H9 (cell line): ENCODE measurements around the gene CNGA4. TPM values are rescaled to one million over a fixed set of nuclear protein-coding genes. Genes with fewer than 3 reads are reported as not detected.
"Not testable (repeated sequence)": the region's sequence is repeated elsewhere in the genome, so short reads cannot be mapped to it uniquely, and the experiment has no call there.

ENCODE experiments used
- DNase-seq: peaks from one replicate; pipeline ENCODE4 v3.0.0-alpha.2; 2017
- H2AFZ ChIP-seq: one replicate; pipeline ENCODE4 v1.6.1; 2013; ENCODE audit warnings: mild to moderate bottlenecking, low read length, control low read depth, moderate library complexity
- H2AK5ac ChIP-seq: 2 replicates; pipeline ENCODE4 v1.6.1; 2013; ENCODE audit warnings: low read length, control low read depth, mixed read lengths; ENCODE audit not compliant: insufficient read length
- H2BK120ac ChIP-seq: one replicate; pipeline ENCODE4 v1.6.1; 2013; ENCODE audit warnings: low read depth, mild to moderate bottlenecking, low read length, control low read depth, inconsistent platforms; ENCODE audit not compliant: poor library complexity, severe bottlenecking
- H2BK12ac ChIP-seq: 2 replicates; pipeline ENCODE4 v1.6.1; 2013; ENCODE audit warnings: low read length, control low read depth, mixed read lengths, low read depth; ENCODE audit not compliant: insufficient read length
- H2BK15ac ChIP-seq: 2 replicates; pipeline ENCODE4 v1.6.1; 2013; ENCODE audit warnings: low read depth, low read length, control low read depth
- H2BK20ac ChIP-seq: one replicate; pipeline ENCODE4 v1.6.1; 2013; ENCODE audit warnings: low read depth, mild to moderate bottlenecking, low read length, control low read depth, inconsistent platforms; ENCODE audit not compliant: poor library complexity, severe bottlenecking
- H2BK5ac ChIP-seq: 2 replicates; pipeline ENCODE4 v1.6.1; 2013; ENCODE audit warnings: low read length, control low read depth, mixed read lengths; ENCODE audit not compliant: insufficient read length
- H3K14ac ChIP-seq: 2 replicates; pipeline ENCODE4 v1.6.1; 2013; ENCODE audit warnings: low read length, control low read depth; ENCODE audit not compliant: insufficient read depth
- H3K18ac ChIP-seq: 2 replicates; pipeline ENCODE4 v1.6.1; 2013; ENCODE audit warnings: low read depth, mild to moderate bottlenecking, mixed read lengths, low read length, control low read depth; ENCODE audit not compliant: insufficient read length
- H3K23ac ChIP-seq: 2 replicates; pipeline ENCODE4 v1.6.1; 2013; ENCODE audit warnings: low read length, control low read depth, mixed read lengths, low read depth; ENCODE audit not compliant: insufficient read length
- H3K23me2 ChIP-seq: 2 replicates; pipeline ENCODE4 v1.6.1; 2013; ENCODE audit warnings: low read depth, mild to moderate bottlenecking, mixed read lengths, low read length, control low read depth; ENCODE audit not compliant: insufficient read length, poor library complexity, severe bottlenecking
- H3K27ac ChIP-seq: 2 replicates; pipeline ENCODE4 v1.5.1; 2013; ENCODE audit warnings: low read length, control low read depth, mixed read lengths, low read depth; ENCODE audit not compliant: insufficient read length
- H3K27me3 ChIP-seq: 2 replicates; pipeline ENCODE4 v1.6.1; 2013; ENCODE audit warnings: low read length, control low read depth, inconsistent platforms; ENCODE audit not compliant: insufficient read depth
- H3K4ac ChIP-seq: 2 replicates; pipeline ENCODE4 v1.6.1; 2013; ENCODE audit warnings: low read depth, mild to moderate bottlenecking, control low read depth, inconsistent platforms, low read length, moderate library complexity
- H3K4me1 ChIP-seq: 2 replicates; pipeline ENCODE4 v1.6.1; 2013; ENCODE audit warnings: low read length, control low read depth, inconsistent platforms; ENCODE audit not compliant: insufficient read depth
- H3K4me2 ChIP-seq: 2 replicates; pipeline ENCODE4 v1.6.1; 2013; ENCODE audit warnings: low read length, control low read depth, mixed read lengths; ENCODE audit not compliant: insufficient read length, insufficient read depth
- H3K56ac ChIP-seq: 2 replicates; pipeline ENCODE4 v1.6.1; 2013; ENCODE audit warnings: low read depth, mild to moderate bottlenecking, mixed read lengths, low read length, control low read depth; ENCODE audit not compliant: insufficient read length
- H3K79me1 ChIP-seq: 2 replicates; pipeline ENCODE4 v1.6.1; 2013; ENCODE audit warnings: low read depth, mild to moderate bottlenecking, moderate library complexity, low read length, control low read depth, inconsistent platforms; ENCODE audit not compliant: insufficient read depth, poor library complexity, severe bottlenecking
- H3K79me2 ChIP-seq: 2 replicates; pipeline ENCODE4 v1.6.1; 2013; ENCODE audit warnings: low read length, control low read depth, inconsistent platforms; ENCODE audit not compliant: insufficient read depth
- H3K9ac ChIP-seq: 2 replicates; pipeline ENCODE4 v1.6.1; 2013; ENCODE audit warnings: low read length, control low read depth, mixed read lengths; ENCODE audit not compliant: insufficient read length; ENCODE audit errors: extremely low read depth
- H3K9me3 ChIP-seq: one replicate; pipeline ENCODE4 v1.6.1; 2013; ENCODE audit warnings: low read depth, low read length, inconsistent platforms; ENCODE audit not compliant: control insufficient read depth
- H3T11ph ChIP-seq: one replicate; pipeline ENCODE4 v1.6.1; 2013; ENCODE audit warnings: mild to moderate bottlenecking, low read length, control low read depth, inconsistent platforms
- H4K20me1 ChIP-seq: one replicate; pipeline ENCODE4 v1.6.1; 2013; ENCODE audit not compliant: control insufficient read depth, insufficient read length, insufficient read depth
- H4K5ac ChIP-seq: 2 replicates; pipeline ENCODE4 v1.6.1; 2013; ENCODE audit warnings: low read depth, mild to moderate bottlenecking, mixed read lengths, low read length, control low read depth; ENCODE audit not compliant: insufficient read length
- H4K8ac ChIP-seq: replicated peaks from 2 replicates; pipeline ENCODE4 v1.6.1; 2013; ENCODE audit warnings: low read length, control low read depth, mixed read lengths, low read depth; ENCODE audit not compliant: insufficient read length
- H4K91ac ChIP-seq: 2 replicates; pipeline ENCODE4 v1.6.1; 2013; ENCODE audit warnings: low read depth, mild to moderate bottlenecking, moderate library complexity, mixed read lengths, low read length, control low read depth; ENCODE audit not compliant: insufficient read length
- H3K27ac Mint-ChIP-seq, 3 experiments: 2 replicates in 2 of 3; 3 replicates in 1 of 3; pipeline ENCODE4 v1.8.0; 2020 to 2021; ENCODE audit warnings: mixed read lengths in 3 of 3, mild to moderate bottlenecking in 1 of 3, moderate library complexity in 1 of 3
- H3K27me3 Mint-ChIP-seq: 2 replicates; pipeline ENCODE4 v1.8.0; 2021; ENCODE audit warnings: low read depth, mild to moderate bottlenecking, moderate library complexity, mixed read lengths
- H3K36me3 Mint-ChIP-seq, 3 experiments: 2 replicates in 2 of 3; 3 replicates in 1 of 3; pipeline ENCODE4 v1.8.0; 2020 to 2021; ENCODE audit warnings: low read depth in 3 of 3, mixed read lengths in 3 of 3; ENCODE audit not compliant: insufficient read depth in 1 of 3
- H3K4me1 Mint-ChIP-seq, 2 experiments: 2 replicates each; pipeline ENCODE4 v1.8.0; 2020; ENCODE audit warnings: mixed read lengths in 2 of 2
- H3K4me3 Mint-ChIP-seq, 2 experiments: 2 replicates in 1 of 2; 3 replicates in 1 of 2; pipeline ENCODE4 v1.8.0; 2020 to 2021; ENCODE audit warnings: mild to moderate bottlenecking in 2 of 2, mixed read lengths in 2 of 2, moderate library complexity in 1 of 2
- H3K9me3 Mint-ChIP-seq, 2 experiments: 2 replicates in 1 of 2; 3 replicates in 1 of 2; pipeline ENCODE4 v1.8.0; 2020; ENCODE audit warnings: mild to moderate bottlenecking in 2 of 2, mixed read lengths in 2 of 2, moderate library complexity in 1 of 2
- WGBS: extraction: QIAGEN DNeasy Blood & Tissue Kit; methylation state at CpG from one replicate; pipeline ENCODE4 v1.1.7; 2013; ENCODE audit warnings: missing lambda C conversion rate, low lambda C conversion rate, mixed read lengths; ENCODE audit not compliant: insufficient read length; ENCODE audit errors: extremely low coverage; 5-methylcytosine and 5-hydroxymethylcytosine counted together
- total RNA-seq: library from RNA; stranded (reverse); gene quantifications from 2 replicates; pipeline ENCODE4 v1.2.1, GENCODE V29; 2021
- TF ChIP-seq, protein P1 (sequence below): fragments of 200-600 bp; sonication (generic); conservative IDR thresholded peaks from 3 replicates; pipeline ENCODE4 v1.8.0; 2021; ENCODE audit warnings: antibody characterized with exemption, mild to moderate bottlenecking

Gene CNGA4
- total RNA-seq, 1 experiment from 2014 or later, result 0.11 TPM

- no peak overlapping the region for H2BK120ac ChIP-seq
- no peak overlapping the region for H3K4ac ChIP-seq
- WGBS, result no CpG with 5 or more reads among the region's 1 CpG
- H3K14ac ChIP-seq, result no peak overlapping the region
- Mint-ChIP-seq H3K27ac (no peak overlapping the region), H3K36me3 (no peaks in the 10 kb centered on the region), H3K9me3 (no peaks in the 10 kb centered on the region; a peak in 1 of 5 replicates), H3K4me1 (peaks cover 14 to 16% of the 10 kb centered on the region in 2 experiments), H3K27me3 (peaks cover 11% of the 10 kb centered on the region), H3K4me3 (no peak overlapping the region)
- H3K23me2 ChIP-seq, result no peaks in the 10 kb centered on the region
- no peak for DNase-seq
- H2AK5ac ChIP-seq, result no peak overlapping the region
- no peak overlapping the region for H3K18ac ChIP-seq
- no peak overlapping the region for H2BK15ac ChIP-seq
- no peak overlapping the region for H2BK5ac ChIP-seq
- no peak overlapping the region for H3K27ac ChIP-seq
- no peak overlapping the region for H2AFZ ChIP-seq
- no peak overlapping the region for H2BK12ac ChIP-seq
- H2BK20ac ChIP-seq, result no peak overlapping the region
- H3K9me3 ChIP-seq, result no peaks in the 10 kb centered on the region
- H3K79me2 ChIP-seq, result no peaks in the 10 kb centered on the region
- H3K9ac ChIP-seq, result no peak overlapping the region
- no peak overlapping the region for H3K23ac ChIP-seq
- no peak overlapping the region for H3T11ph ChIP-seq
- H4K20me1 ChIP-seq, result no peaks in the 10 kb centered on the region
- H4K8ac ChIP-seq, result no peak overlapping the region
- H4K5ac ChIP-seq, result no peak overlapping the region
- H3K27me3 ChIP-seq, result no peaks in the 10 kb centered on the region
- no peaks in the 10 kb centered on the region for H3K79me1 ChIP-seq
- no peak overlapping the region for H3K56ac ChIP-seq
- TF ChIP-seq, protein P1, sequence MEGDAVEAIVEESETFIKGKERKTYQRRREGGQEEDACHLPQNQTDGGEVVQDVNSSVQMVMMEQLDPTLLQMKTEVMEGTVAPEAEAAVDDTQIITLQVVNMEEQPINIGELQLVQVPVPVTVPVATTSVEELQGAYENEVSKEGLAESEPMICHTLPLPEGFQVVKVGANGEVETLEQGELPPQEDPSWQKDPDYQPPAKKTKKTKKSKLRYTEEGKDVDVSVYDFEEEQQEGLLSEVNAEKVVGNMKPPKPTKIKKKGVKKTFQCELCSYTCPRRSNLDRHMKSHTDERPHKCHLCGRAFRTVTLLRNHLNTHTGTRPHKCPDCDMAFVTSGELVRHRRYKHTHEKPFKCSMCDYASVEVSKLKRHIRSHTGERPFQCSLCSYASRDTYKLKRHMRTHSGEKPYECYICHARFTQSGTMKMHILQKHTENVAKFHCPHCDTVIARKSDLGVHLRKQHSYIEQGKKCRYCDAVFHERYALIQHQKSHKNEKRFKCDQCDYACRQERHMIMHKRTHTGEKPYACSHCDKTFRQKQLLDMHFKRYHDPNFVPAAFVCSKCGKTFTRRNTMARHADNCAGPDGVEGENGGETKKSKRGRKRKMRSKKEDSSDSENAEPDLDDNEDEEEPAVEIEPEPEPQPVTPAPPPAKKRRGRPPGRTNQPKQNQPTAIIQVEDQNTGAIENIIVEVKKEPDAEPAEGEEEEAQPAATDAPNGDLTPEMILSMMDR, result no peak
- H3K4me2 ChIP-seq, result no peak overlapping the region
- no peaks in the 10 kb centered on the region; the same call in 1 of the 2 replicates for H3K4me1 ChIP-seq
- no peak overlapping the region for H4K91ac ChIP-seq
These were observed 9.4 kb downstream of the CNGA4 start for GRCh38 chr11:6248248-6248647.

DNA sequence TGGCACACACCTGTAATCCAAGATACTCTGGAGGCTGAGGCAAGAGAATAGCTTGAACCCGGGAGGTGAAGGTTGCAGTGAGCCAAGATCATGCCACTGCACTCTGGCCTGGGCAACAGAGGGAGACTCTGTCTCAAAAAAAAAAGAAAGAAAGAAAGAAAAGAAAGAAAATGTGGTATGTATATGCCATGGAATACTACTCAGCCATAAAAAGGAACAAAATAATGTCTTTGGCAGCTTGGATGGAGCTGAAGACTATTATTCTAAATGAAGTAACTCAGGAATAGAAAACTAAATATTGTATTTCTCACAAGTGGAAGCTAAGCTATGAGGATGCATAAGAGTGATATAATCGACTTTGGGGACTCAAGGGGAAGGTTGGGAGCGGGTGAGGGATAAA lies 10.0 kb downstream of the CNGA4 start:
- WGBS, result no CpG with 5 or more reads among the region's 3 CpGs
- not testable (repeated sequence) for H3K36me3 Mint-ChIP-seq

More for the DNA sequence above, 10.0 kb downstream of the CNGA4 start:
- not testable (repeated sequence) for H3K27me3 ChIP-seq, H3K4me3 Mint-ChIP-seq, H2AFZ ChIP-seq, H3K18ac ChIP-seq, H3K23ac ChIP-seq, H4K20me1 ChIP-seq, H3K27ac Mint-ChIP-seq, H2BK20ac ChIP-seq, H2BK15ac ChIP-seq, DNase-seq, H3K4me1 ChIP-seq, H3K14ac ChIP-seq, H3K4ac ChIP-seq, H4K91ac ChIP-seq, H3K9me3 Mint-ChIP-seq, H3K4me1 Mint-ChIP-seq, H3K56ac ChIP-seq, H3K27me3 Mint-ChIP-seq, H3K79me2 ChIP-seq, H3K9me3 ChIP-seq, H2BK12ac ChIP-seq, H3K23me2 ChIP-seq, H3K9ac ChIP-seq, H2BK5ac ChIP-seq, H3K4me2 ChIP-seq, H3T11ph ChIP-seq, H2AK5ac ChIP-seq, H3K27ac ChIP-seq, H2BK120ac ChIP-seq, H4K5ac ChIP-seq, H3K79me1 ChIP-seq, H4K8ac ChIP-seq
